Thyroid gland (tissue), 4 donors: ENCODE data around the gene PKN1.

ENCODE experiments used
- CTCF ChIP-seq, 6 experiments: fragments of 200-600 bp in 3 of 6; fragments of 450-650 bp in 3 of 6; sonication (generic) in 3 of 6; IDR thresholded peaks; one replicate each; pipeline ENCODE4 v1.5.1; 2016 to 2019; ENCODE audit warnings: antibody characterized with exemption in 6 of 6, mild to moderate bottlenecking in 2 of 6, inconsistent platforms in 1 of 6, moderate library complexity in 1 of 6
- POLR2A ChIP-seq, 2 donors: fragments of 450-650 bp; IDR thresholded peaks; one replicate each; pipeline ENCODE4 v1.6.1; 2017; ENCODE audit warnings: antibody characterized with exemption in 2 of 2, mild to moderate bottlenecking in 2 of 2, moderate library complexity in 1 of 2

- TF ChIP-seq CTCF (IDR thresholded peaks at IDR 0.05) = no peak
- no peak for TF ChIP-seq POLR2A (IDR thresholded peaks at IDR 0.05)
Observed at GRCh38 chr19:14503285-14503684, 70.2 kb downstream of the PKN1 start.
